Erythroblast (primary cell): ENCODE data around the gene DMBT1.

Experiments
- GATA1 ChIP-seq: IDR thresholded peaks from 2 replicates; pipeline ENCODE4 v1.6.1; 2011; ENCODE audit warnings: low read depth, mild to moderate bottlenecking, control low read depth, low read length, moderate library complexity
- POLR2A ChIP-seq: IDR thresholded peaks from 2 replicates; pipeline ENCODE4 v1.6.1; 2011; ENCODE audit warnings: mild to moderate bottlenecking, low read length

DNA sequence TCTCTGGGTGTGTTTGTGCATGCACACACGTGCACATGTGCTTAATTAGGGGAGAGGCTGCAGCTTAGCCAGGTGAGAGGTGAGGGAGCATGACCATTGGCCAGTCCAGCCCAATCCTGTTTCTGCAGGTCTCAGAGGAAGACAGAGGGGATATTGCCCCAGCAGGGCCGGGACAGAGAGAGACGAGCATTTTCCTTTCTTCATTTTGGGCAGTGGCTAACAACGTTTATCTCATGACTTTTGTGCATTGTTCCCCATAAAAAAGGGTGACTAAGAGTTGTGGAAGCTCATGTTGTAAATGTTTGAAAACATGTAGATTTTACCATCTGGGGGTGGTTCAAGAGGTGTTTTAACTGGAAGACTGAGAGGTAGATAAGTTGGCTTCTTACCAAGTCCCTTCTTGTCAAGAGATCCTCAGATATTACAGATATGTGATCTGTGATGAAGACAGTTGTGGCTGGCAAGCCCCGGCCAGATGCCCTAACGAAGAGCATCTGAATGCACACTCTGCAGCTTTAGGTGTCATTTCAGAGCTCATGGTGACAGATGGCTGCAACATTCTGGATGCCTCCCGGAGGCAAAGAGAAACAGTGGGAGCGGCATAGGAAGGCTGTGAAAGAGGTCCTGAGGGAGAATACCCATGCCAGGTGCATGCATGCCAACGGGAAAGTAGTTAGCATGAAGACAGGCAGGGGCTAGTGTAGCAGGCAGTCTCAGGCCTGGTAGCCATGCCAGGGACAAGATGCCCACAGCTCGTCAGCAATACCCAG is 16.7 kb upstream of the DMBT1 start:
- TF ChIP-seq POLR2A (no peak), GATA1 (no peak)
